Activated naive CD8-positive, alpha-beta T cell treated with anti-CD3 and anti-CD28 coated beads for 36 hours (primary cell): ENCODE data around the gene DTD1. TPM values are rescaled to one million over a fixed set of nuclear protein-coding genes. Genes with fewer than 3 reads are reported as not detected.

Experiments used
- DNase-seq: peaks from one replicate; pipeline ENCODE4 v3.0.0; 2021
- H3K27ac Mint-ChIP-seq: one replicate; pipeline ENCODE4 v1.8.0; 2022; ENCODE audit warnings: mild to moderate bottlenecking, moderate library complexity, mixed read lengths
- H3K27me3 Mint-ChIP-seq: one replicate; pipeline ENCODE4 v1.8.0; 2022; ENCODE audit warnings: mild to moderate bottlenecking, mixed read lengths
- H3K36me3 Mint-ChIP-seq: one replicate; pipeline ENCODE4 v1.8.0; 2021; ENCODE audit warnings: mild to moderate bottlenecking, mixed read lengths
- H3K4me1 Mint-ChIP-seq: one replicate; pipeline ENCODE4 v1.8.0; 2021; ENCODE audit warnings: mixed read lengths
- H3K4me3 Mint-ChIP-seq: one replicate; pipeline ENCODE4 v1.8.0; 2022; ENCODE audit warnings: mild to moderate bottlenecking, moderate library complexity, mixed read lengths
- H3K9me3 Mint-ChIP-seq: one replicate; pipeline ENCODE4 v1.8.0; 2022; ENCODE audit warnings: mixed read lengths
- total RNA-seq, 2 experiments: library from RNA; stranded (reverse); gene quantifications; one replicate each; pipeline ENCODE4 v1.2.3, GENCODE V29; 2021

The DTD1 gene, protein sequence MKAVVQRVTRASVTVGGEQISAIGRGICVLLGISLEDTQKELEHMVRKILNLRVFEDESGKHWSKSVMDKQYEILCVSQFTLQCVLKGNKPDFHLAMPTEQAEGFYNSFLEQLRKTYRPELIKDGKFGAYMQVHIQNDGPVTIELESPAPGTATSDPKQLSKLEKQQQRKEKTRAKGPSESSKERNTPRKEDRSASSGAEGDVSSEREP
- 10 to 100 TPM; 48.4 to 52.5 TPM for total RNA-seq

DNA sequence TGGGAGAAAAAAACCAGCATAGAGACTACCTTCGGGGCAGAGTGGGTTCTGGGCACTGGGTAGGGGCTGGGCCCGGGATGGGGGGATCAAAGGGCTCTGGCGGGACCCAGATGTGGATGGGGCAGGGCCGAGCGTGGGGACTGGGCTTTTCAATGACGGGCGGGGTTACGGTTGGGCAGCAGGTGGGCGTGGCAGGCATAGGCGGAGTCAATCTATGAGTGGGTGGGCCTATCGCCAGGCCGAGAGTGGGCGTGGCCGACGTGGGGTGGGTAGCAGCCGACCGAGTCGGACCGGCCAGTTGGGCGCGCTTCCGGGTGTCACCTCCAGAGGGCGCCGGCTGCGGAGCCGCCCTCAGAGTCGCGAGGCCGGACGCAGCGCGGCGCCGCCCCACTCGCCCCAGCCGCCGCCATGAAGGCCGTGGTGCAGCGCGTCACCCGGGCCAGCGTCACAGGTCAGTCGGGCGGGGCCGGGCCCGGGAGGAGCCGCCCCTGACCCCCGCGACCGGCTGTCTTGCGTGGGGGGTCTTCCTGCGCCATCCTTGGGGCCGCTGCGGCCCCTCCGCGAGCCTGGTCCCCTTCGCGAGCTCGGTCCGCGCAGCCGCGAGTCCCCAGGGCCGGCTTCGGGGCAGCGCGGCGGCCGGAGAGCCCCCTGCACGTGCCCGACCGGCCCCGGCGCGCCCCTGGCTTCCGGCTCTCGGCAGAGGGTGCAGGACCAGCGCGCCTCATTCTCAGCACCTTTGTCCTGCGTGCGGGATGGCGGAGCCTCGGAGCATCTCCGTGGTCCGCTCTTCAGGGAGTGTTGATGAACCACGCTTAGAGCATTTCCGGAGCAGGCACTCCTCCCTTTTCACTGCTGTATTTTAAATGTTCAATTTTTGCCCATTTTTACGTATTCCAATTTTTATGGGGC is at the start of gene DTD1:
Gene DTD1, plus strand, starts transcription at position 390 of the 909 bp plus-strand sequence. Its CDS starts 19 bp downstream, at position 409.
- Mint-ChIP-seq H3K9me3 (no peaks in the 10 kb centered on the region), H3K27ac (peak within 1 kb of the TSS; percentile 85), H3K4me1 (peaks cover 23% of the 10 kb centered on the region), H3K36me3 (no peaks in the 10 kb centered on the region), H3K4me3 (peak within 1 kb of the TSS; percentile 89), H3K27me3 (peaks cover 4% of the 10 kb centered on the region)
- DNase-seq = peak; percentile 93

DNA sequence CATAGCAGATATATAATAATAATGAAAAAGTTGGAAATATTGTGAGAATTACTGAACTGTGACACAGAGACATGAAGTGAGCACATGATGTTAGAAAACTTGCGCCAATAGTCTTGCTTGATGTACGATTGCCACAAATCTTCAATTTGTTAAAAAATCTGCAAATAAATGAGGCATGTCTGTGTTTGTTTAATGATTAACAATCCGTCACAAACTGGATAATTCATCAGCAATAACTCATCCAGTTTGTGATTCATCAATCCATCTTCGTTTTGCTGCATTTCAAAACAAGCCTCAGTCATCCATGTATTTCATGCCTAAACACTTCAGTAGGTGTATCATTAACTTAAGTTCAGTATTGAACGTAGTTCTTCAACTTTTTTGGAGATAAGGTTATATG is 46.1 kb upstream of the DTD1 start:
- Mint-ChIP-seq H3K9me3 (no peaks in the 10 kb centered on the region), H3K36me3 (peaks cover 29% of the 10 kb centered on the region), H3K4me3 (no peak overlapping the region), H3K4me1 (peaks cover 3% of the 10 kb centered on the region), H3K27ac (no peak overlapping the region), H3K27me3 (no peaks in the 10 kb centered on the region)
- no peak for DNase-seq

DNA sequence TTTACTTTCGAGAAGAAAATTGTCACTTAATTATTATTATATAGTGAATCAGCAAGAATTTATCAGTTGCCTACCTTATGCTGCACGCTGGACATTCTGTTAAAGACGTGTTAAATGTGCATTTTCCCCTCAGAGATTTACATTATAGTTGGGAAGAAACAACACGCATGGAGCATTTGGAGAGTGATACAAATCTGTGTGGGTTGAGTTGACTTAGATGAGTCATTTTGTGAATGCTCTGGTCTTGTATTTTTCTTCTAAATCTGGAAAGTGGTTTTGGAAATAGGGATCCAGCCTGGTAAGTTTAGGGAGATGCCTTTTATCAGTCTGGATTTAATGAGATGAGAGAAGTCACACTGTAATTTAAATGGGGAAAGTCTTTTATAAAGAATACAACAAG is 44.6 kb upstream of the DTD1 start:
- no peak for DNase-seq
- Mint-ChIP-seq H3K27me3 (no peaks in the 10 kb centered on the region), H3K27ac (no peak overlapping the region), H3K4me3 (no peak overlapping the region), H3K36me3 (peaks cover 24% of the 10 kb centered on the region), H3K9me3 (no peaks in the 10 kb centered on the region), H3K4me1 (peaks cover 3% of the 10 kb centered on the region)

DNA sequence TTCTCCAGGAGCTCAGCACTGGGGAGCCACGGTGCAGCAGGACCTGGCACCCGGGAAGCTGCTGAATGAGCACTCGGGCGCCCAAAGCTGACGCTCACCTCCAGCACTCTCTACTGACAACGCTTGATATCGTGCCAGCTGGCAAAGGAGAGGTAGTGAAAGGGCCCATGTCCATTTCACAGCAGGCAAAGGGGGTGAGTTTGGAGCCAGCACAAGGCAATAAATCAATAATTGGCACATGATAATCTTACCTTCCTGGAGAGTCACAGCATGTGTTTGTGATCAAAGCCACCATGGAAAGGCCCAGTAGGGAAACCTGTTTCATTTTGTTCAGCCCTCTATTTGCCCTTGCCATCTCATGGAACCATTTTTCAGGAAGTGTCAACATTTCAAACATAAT is 43.9 kb upstream of the DTD1 start:
- Mint-ChIP-seq H3K27me3 (no peaks in the 10 kb centered on the region), H3K4me3 (no peak overlapping the region), H3K36me3 (peaks cover 28% of the 10 kb centered on the region), H3K4me1 (peaks cover 3% of the 10 kb centered on the region), H3K27ac (no peak overlapping the region), H3K9me3 (no peaks in the 10 kb centered on the region)
- DNase-seq = no peak

DNA sequence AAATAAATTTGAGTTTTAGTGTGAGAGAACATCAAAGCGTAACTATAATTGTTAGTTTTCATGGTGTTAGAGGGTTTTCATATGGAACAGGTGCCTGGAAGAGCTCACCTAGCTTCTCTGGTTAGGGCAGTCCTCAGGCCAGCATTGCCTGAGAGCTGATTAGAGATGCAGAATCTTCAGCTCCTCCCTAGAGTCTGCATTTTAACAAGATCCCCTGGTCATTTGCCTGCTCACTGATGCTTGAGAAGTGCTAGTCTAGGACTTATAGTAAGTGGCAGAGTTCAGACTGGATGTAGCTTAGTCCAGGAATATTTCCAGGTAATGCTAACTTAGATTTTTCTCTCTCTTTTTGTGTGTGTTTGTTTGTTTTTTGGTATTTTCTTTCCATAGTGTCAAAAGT is 42.3 kb upstream of the DTD1 start:
- Mint-ChIP-seq H3K27me3 (no peaks in the 10 kb centered on the region), H3K9me3 (no peaks in the 10 kb centered on the region), H3K4me3 (no peak overlapping the region), H3K36me3 (peaks cover 23% of the 10 kb centered on the region), H3K27ac (no peak overlapping the region), H3K4me1 (peaks cover 3% of the 10 kb centered on the region)
- DNase-seq = no peak

DNA sequence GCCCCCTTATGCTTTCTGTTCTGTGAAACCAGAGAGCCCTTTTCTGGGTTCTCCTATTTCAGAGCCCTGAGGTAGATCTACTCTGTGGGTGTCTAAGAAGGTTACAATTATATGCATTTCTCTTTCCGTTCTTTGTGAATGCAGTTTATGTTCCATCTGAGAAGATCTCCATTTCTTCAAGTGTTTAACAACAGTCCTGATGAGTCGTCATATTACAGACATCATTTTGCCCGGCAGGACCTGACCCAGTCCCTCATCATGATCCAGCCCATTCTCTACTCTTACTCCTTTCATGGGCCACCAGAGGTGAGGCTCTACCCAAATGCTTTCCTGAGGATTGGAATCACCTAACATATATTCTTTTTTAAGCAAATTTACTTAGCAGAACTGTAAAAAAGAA is 39.4 kb upstream of the DTD1 start:
- Mint-ChIP-seq H3K27ac (no peak overlapping the region), H3K4me3 (no peak overlapping the region), H3K27me3 (no peaks in the 10 kb centered on the region), H3K4me1 (peaks cover under 1% of the 10 kb centered on the region), H3K36me3 (peaks cover 23% of the 10 kb centered on the region), H3K9me3 (no peaks in the 10 kb centered on the region)
- no peak for DNase-seq

DNA sequence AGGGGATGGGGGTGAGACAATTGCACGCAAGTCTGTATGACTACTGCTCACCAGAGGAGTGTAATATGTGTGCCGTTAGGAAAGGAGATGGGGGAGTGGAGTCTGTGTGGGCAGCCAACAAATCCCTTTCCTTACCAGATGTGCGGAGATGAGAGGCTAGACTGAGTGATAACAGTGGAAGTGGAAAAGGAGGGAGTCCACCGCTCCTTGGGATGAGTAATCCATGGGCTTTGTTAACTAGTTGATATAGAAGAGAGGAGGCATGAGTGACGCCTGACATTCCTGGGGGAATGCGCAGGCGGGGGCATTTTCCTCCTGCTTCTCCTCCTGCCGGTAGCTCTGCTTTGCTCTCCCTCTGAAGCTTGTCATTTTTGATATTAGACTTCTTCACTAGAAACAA is 34.1 kb upstream of the DTD1 start:
- no peak overlapping the region for H3K4me3 Mint-ChIP-seq
- H3K36me3 Mint-ChIP-seq = peaks cover 23% of the 10 kb centered on the region
- no peak for DNase-seq
- H3K27me3 Mint-ChIP-seq = no peaks in the 10 kb centered on the region
- H3K27ac Mint-ChIP-seq = no peak overlapping the region
- H3K9me3 Mint-ChIP-seq = no peaks in the 10 kb centered on the region
- no peaks in the 10 kb centered on the region for H3K4me1 Mint-ChIP-seq

DNA sequence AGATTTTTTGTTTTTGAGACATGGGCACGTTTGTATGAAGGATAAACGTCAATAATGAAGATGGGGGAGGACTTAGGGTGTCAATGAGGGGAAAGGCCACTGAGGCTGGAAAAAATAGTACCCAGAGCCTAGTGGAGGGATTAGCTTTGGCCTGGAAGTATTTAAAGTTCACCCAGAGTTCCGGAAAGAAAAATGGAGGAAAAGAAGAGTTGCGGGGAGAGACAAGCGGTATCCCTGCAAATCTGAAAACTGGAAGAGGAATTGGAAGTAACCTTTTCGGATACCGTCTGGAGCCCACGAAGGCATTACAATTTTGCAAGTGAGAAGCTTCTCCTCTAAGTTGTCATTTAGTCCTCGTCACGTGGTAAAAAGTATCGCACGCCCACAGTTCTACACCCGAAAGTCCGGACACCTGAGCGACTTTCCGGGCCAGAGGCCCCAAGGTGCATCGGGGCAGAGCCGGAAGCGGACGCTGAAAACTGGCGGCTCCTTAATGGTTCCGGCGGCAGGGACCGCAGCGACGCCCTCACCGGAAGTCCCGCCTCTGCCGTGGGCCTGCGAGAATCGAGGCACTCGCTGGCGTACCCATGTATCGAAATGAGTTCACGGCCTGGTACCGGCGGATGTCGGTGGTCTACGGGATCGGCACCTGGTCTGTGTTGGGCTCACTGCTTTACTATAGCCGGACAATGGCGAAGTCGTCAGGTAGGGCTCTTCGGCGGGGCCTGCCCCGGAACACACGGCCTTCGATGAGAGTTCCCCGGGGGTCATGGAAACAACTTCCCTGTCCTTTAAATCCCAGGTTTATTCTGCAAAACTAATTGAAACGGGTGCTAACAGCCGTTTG is 20.7 kb upstream of the DTD1 start, which contains the start of gene SMIM26:
Gene SMIM26, plus strand, starts transcription at position 541 of the 847 bp plus-strand sequence. Its CDS starts 47 bp downstream, at position 588.
- Mint-ChIP-seq H3K4me1 (peaks cover 12% of the 10 kb centered on the region), H3K9me3 (peaks cover 3% of the 10 kb centered on the region), H3K36me3 (peaks cover 26% of the 10 kb centered on the region), H3K27me3 (no peaks in the 10 kb centered on the region), H3K4me3 (peak within 1 kb of the TSS; percentile 91), H3K27ac (peak within 1 kb of the TSS; percentile 94)
- peak; percentile 94 for DNase-seq

DNA sequence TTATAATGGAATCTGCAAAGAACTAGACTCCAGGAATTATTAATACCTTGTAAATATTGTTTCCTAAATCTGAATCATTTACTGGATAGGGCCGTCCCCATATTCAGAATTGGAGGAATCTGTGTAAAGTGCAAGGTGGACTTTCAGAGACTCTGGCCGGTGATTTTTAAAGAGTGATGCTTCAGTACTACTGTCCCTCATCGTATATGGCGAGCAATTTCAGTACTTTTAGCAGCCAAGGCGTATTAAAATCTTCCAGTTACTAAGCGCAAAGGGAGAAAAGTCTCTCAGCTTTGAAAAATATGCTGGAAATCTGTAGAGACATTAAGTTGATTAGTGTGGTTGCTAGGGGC is 20.1 kb upstream of the DTD1 start:
- H3K27me3 Mint-ChIP-seq = no peaks in the 10 kb centered on the region
- H3K4me1 Mint-ChIP-seq = peaks cover 17% of the 10 kb centered on the region
- H3K27ac Mint-ChIP-seq = peak overlapping the region; percentile 94
- H3K4me3 Mint-ChIP-seq = peak overlapping the region; percentile 91
- H3K9me3 Mint-ChIP-seq = peaks cover 3% of the 10 kb centered on the region
- DNase-seq = no peak
- H3K36me3 Mint-ChIP-seq = peaks cover 20% of the 10 kb centered on the region

DNA sequence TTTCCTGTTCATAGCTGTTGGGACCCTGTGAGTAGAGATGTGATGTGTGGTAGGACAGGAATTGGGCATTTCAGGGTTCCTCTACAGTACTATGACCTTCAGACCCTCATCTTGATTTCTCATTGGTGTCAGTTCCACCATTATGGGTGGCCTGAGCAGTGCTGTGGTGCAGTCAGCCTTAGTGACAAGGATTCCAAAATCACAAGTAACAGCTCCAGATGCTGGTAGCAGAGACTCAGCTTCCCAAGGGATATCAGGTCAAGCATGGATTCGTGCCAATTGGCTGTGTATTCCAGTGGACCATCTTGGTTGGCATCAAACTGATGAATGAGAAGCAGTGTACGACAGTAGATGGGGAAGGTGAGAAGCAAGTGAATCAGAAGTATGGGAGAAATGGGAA is 16.8 kb upstream of the DTD1 start:
- Mint-ChIP-seq H3K4me3 (no peak overlapping the region), H3K4me1 (peaks cover 17% of the 10 kb centered on the region), H3K27me3 (no peaks in the 10 kb centered on the region), H3K9me3 (peaks cover 3% of the 10 kb centered on the region), H3K27ac (peak overlapping the region; percentile 26), H3K36me3 (peaks cover 13% of the 10 kb centered on the region)
- DNase-seq = no peak

DNA sequence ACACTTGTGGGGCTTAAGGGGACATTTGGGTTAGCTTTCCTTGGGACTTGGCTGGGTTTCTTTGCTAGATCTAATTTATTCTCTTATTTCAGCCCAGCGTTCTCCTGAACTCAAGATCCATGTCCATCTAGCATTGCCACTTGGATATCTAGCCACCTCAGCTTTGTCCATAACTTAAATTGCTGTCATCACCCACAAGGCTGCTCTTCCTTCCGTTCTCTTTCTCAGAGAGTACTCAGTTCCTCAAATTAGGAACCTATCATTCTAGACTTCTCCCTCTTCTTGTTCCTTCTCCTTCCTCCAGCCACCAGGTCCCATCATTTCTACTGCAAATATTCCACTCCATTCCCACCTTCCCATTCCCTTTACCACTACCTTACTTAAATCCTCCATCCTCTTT is 16.3 kb upstream of the DTD1 start:
- Mint-ChIP-seq H3K27me3 (no peaks in the 10 kb centered on the region), H3K27ac (peak overlapping the region; percentile 42), H3K4me3 (no peak overlapping the region), H3K9me3 (peaks cover 3% of the 10 kb centered on the region), H3K36me3 (peaks cover 13% of the 10 kb centered on the region), H3K4me1 (peaks cover 13% of the 10 kb centered on the region)
- DNase-seq = no peak

DNA sequence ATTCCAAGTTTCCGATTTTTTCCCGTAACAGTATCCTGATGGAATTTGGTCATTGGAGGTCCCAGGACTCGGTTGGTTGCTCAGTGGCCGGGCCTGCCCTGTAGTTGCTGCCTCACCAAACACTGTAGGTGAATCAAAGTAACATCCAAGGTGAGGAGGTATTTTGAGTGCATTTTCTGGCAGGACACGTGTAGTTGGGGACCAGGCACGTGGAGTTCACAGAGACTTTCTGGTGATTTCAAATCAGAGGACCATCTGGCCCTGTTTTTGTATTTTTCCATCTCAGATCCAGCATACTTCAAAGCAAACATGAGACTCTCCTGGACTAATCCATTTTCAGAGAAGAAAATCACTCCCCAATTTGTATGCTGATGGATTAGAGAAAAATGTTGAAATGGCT is 9.9 kb upstream of the DTD1 start:
- Mint-ChIP-seq H3K27me3 (no peaks in the 10 kb centered on the region), H3K4me1 (no peaks in the 10 kb centered on the region), H3K4me3 (no peak overlapping the region), H3K27ac (no peak overlapping the region), H3K36me3 (no peaks in the 10 kb centered on the region), H3K9me3 (no peaks in the 10 kb centered on the region)
- no peak for DNase-seq

DNA sequence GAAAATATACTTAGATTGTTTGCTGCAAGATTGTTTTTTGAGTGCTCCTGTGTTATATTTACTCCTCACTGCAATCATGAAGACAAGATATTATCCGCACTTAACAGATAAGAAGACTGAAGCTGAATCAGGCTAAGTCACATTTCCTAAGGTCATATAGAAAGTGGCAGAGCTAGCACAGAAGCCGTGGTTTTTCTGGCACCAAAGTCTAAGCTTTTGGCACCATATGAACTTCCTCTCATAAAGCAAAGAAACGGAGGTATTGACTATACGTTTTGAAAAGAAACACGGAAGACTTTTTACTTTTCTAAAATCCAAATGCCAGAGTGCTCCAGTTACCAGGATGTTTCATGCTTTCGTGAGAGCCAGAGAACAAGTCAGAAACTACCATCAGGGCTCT is 9.3 kb upstream of the DTD1 start:
- H3K4me1 Mint-ChIP-seq = no peaks in the 10 kb centered on the region
- no peak for DNase-seq
- H3K27ac Mint-ChIP-seq = no peak overlapping the region
- no peaks in the 10 kb centered on the region for H3K9me3 Mint-ChIP-seq
- no peaks in the 10 kb centered on the region for H3K36me3 Mint-ChIP-seq
- H3K27me3 Mint-ChIP-seq = no peaks in the 10 kb centered on the region
- no peak overlapping the region for H3K4me3 Mint-ChIP-seq

DNA sequence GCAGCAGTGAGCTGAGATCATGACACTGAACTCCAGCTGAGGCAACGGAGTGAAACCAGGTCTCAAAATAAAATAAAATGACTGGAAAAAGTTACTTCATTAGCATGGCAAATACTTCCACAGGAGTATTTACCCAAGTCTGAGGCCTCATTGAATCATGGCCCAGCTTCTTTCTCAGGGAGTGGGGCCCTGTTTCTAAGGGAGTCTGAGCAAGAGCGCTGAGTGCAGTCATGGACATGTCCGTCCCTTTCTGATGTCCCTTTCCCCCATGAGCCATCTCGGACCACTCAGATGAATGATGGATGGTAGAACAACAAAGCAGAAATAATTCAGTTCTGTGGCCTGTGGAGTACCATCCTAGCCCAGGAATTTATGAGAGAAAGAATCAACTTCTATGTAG is 7.8 kb upstream of the DTD1 start:
- no peaks in the 10 kb centered on the region for H3K9me3 Mint-ChIP-seq
- H3K27ac Mint-ChIP-seq = no peak overlapping the region
- no peak overlapping the region for H3K4me3 Mint-ChIP-seq
- no peaks in the 10 kb centered on the region for H3K4me1 Mint-ChIP-seq
- H3K36me3 Mint-ChIP-seq = no peaks in the 10 kb centered on the region
- DNase-seq = no peak
- peaks cover 4% of the 10 kb centered on the region for H3K27me3 Mint-ChIP-seq

DNA sequence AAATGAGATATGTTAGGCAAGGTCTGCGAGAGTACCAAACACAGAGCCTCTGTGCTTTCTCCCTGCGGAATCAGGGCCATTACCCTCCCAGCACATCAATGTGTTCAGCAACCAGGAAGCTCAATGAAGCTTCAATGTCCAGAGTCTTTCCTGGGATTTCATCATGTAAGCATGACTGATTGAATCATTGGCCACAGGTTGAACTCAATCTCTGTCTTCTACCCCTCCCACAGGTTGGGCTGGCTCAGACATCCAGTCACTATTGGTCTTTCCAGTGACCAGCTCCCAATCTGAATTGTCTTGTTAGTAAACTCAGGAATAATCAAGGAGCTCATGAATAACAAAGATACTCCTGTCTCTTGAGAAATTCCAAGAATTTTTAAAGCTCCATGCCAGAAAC is 2.7 kb upstream of the DTD1 start:
- DNase-seq = no peak
- Mint-ChIP-seq H3K9me3 (no peaks in the 10 kb centered on the region), H3K4me3 (no peak overlapping the region), H3K27ac (no peak overlapping the region), H3K36me3 (no peaks in the 10 kb centered on the region), H3K4me1 (peaks cover 18% of the 10 kb centered on the region), H3K27me3 (peaks cover 4% of the 10 kb centered on the region)
